ENCODE data around the gene NPIPB2.

Gene NPIPB2

DNA sequence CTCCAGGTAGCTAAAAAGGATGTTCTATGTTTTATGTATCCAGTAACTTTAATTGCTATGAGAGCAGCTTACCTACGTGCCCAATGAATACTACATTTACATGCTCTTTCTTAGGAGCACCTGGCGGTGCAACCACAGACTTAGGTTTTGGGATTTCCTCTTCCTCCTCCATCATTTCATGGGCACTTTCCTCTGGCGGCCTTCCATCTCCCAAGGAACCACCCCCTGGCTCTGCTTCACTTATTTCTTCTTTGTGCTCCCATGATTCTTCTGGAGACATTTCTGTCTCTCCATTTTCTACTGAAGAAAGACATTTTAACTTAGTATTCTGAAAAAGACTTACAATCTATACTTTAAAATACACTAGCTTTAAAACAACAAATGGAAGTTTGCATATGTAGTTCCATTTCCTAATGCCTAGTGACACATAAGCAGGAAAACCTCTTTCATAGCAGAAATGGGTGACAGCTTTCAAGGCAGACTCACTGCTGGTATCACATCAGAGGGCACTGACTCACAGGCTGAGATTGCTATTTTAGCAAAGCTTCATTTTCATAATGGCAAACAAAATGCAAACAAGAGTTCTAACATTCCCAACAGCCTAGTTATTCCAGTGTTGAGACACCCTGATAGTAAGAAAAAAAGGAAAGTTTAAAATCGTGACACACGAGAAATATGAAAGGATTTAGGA is 45.2 kb downstream of the NPIPB2 start:
- no peak for DNase-seq

DNA sequence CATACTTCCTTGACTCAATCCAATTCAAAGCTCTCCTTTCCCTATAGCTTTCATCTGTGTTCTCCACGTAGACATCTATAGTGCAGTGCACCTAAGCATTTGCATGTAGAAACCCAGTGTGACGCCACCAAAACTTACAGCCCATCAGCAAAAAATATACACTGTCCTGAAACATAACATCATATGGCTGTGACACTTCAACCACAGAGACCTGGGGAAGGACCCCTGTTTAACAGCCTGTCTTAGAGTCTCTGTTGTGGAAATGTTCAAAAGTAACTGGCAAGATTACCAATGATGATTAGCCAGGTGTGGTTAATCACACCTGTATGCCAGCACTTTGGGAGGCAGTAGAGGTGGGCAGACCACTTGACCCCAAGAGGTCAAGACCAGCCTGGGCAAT is 48.3 kb downstream of the NPIPB2 start:
- no peak for DNase-seq

GRCh38 chr16:11892761-11893160 is 49.1 kb downstream of the NPIPB2 start:
- no peak for DNase-seq

DNA sequence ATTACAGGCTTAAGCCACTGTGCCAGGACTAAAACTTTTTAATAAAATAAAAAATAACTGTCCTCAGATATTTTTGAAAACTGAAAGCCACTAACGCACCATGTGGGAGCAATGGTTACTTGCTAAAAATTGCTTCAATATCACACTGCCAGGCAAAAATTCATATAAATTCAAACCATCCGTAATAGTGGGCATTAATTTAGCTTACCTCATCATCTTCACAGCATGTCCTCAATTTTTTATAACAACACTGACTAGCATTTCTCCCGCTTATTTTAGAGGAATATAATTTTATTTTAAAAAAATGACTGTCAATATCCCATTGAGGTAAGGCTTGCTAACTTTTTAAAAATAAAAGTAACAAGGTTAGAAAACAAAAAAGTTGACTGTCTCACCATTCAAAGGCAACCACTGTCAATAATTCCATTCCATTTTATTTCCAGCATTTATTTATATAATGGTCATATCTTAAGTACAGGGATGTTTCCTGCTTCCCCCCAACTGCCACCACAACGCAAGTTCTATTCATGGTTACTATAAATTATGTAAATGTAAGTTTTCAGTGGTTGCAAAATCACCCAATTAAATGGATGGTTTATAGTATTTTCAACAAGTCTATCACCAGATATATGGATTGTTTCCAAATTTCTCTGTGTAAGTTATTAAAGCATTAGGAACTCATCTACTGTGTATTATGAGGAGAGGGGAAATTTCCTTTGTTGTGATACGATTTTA is 51.4 kb downstream of the NPIPB2 start:
- DNase-seq = no peak

DNA sequence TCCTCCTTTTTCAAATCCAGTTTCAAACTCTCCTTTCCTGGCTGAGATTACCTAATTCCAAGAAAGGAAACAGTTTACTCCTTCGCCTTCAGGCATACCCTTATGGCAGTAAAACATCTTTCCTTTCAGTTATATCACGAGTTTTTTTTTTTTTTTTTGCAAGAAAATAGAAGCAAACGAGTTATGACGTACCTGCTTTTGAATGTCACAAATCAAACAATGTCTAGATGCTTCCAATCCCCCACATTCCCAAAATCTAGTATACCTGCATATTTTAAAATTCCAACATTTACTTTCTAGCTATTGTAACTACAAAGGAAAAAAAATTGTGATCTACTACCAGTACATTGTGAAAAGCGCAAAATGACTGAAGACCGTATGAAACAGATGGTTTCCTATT is 55.0 kb downstream of the NPIPB2 start:
- no peak for DNase-seq

DNA sequence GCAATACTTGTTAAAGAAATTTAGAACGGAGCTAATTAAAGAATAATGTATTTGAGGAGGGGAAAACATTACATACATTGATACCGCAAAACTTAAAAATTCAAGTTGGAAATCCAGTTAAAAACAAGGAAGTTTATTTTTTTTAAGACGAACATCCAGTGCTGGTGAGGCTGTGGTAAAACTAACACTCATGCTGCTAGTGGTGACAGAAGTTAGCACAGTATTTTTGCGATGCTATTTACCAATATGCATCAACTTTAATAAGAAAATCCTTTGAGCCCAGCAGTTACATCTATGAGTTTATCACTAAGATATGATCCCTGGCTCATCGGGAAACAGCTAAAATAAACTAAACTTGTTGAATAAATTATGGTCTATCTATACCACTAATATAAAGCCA is 57.8 kb downstream of the NPIPB2 start:
- DNase-seq = no peak

- DNase-seq = no peak
These were observed 61.8 kb downstream of the NPIPB2 start for GRCh38 chr16:11880007-11880406.

GRCh38 chr16:11877374-11877773 is 64.5 kb downstream of the NPIPB2 start:
- no peak for DNase-seq

Measured in cerebellar nuclear complex (tissue), 1 donor.